CD4-positive, alpha-beta T cell (primary cell): ENCODE data around the gene NET1. TPM values are rescaled to one million over a fixed set of nuclear protein-coding genes. Genes with fewer than 3 reads are reported as not detected.

ENCODE experiments used
- ATAC-seq: fragments of 200-7000 bp; cut with Tn5 transposase; one replicate; pipeline ENCODE4 v1.10.0; 2022; ENCODE audit warnings: mild to moderate bottlenecking; ENCODE audit not compliant: poor library complexity
- CTCF ChIA-PET: fragments of 350-600 bp; sonication (Branson Sonifier 250); formaldehyde crosslinking; loops from one replicate; lab custom pipeline; 2021; ENCODE audit warnings: antibody characterized with exemption, inconsistent platforms; lab: Charles Lee
- POLR2A ChIA-PET: fragments of 350-600 bp; sonication (Branson Sonifier 250); formaldehyde crosslinking; loops from one replicate; lab custom pipeline; 2021; ENCODE audit warnings: antibody characterized with exemption, inconsistent platforms; lab: Charles Lee
- DNase-seq, 14 experiments: peaks; one replicate each; pipeline ENCODE4 v3.0.0-alpha.2; 2013 to 2020; ENCODE audit warnings: mixed read lengths in 2 of 14
- H3K27ac ChIP-seq, 2 donors: one replicate each; pipeline versions ENCODE4 v1.5.1 to v1.7.0; 2013; ENCODE audit warnings: low read length in 2 of 2, low read depth in 1 of 2, mild to moderate bottlenecking in 1 of 2
- H3K27me3 ChIP-seq, 2 experiments: 1 replicate in 1 of 2; 2 replicates in 1 of 2; pipeline versions ENCODE4 v1.6.1 to v1.7.0; 2013; ENCODE audit warnings: low read length in 2 of 2, control low read depth in 1 of 2, mild to moderate bottlenecking in 1 of 2, moderate library complexity in 1 of 2; ENCODE audit not compliant: insufficient read depth in 2 of 2, control insufficient read depth in 1 of 2
- H3K36me3 ChIP-seq: one replicate; pipeline ENCODE4 v1.6.1; 2013; ENCODE audit warnings: low read length, control low read depth; ENCODE audit not compliant: insufficient read depth
- H3K4me1 ChIP-seq: one replicate; pipeline ENCODE4 v1.6.1; 2013; ENCODE audit warnings: low read length, control low read depth; ENCODE audit not compliant: insufficient read depth
- H3K4me3 ChIP-seq: one replicate; pipeline ENCODE4 v1.5.1; 2013; ENCODE audit warnings: mild to moderate bottlenecking, low read length, moderate library complexity
- H3K9me3 ChIP-seq, 2 experiments: 1 replicate in 1 of 2; 2 replicates in 1 of 2; pipeline versions ENCODE4 v1.6.1 to v1.7.0; 2013; ENCODE audit warnings: low read length in 2 of 2, mild to moderate bottlenecking in 2 of 2, control low read depth in 1 of 2, moderate library complexity in 1 of 2; ENCODE audit not compliant: control insufficient read depth in 1 of 2, insufficient read depth in 1 of 2
- H3K27ac Mint-ChIP-seq: one replicate; pipeline ENCODE4 v1.8.0; 2020; ENCODE audit warnings: mixed read lengths
- H3K27me3 Mint-ChIP-seq: one replicate; pipeline ENCODE4 v1.8.0; 2021; ENCODE audit warnings: mixed read lengths
- H3K36me3 Mint-ChIP-seq: one replicate; pipeline ENCODE4 v1.8.0; 2021; ENCODE audit warnings: low read depth, mixed read lengths
- H3K4me1 Mint-ChIP-seq: one replicate; pipeline ENCODE4 v1.8.0; 2021; ENCODE audit warnings: low read depth, mixed read lengths
- H3K4me3 Mint-ChIP-seq: one replicate; pipeline ENCODE4 v1.8.0; 2020; ENCODE audit warnings: mild to moderate bottlenecking, mixed read lengths
- H3K9me3 Mint-ChIP-seq: one replicate; pipeline ENCODE4 v1.8.0; 2020; ENCODE audit warnings: mixed read lengths
- CTCF ChIP-seq: fragments of 200-600 bp; IDR thresholded peaks from one replicate; pipeline ENCODE4 v1.8.0; 2022; ENCODE audit warnings: antibody characterized with exemption, mild to moderate bottlenecking
- intact Hi-C, 2 experiments: fragments of 100-400 bp; cut with DNase I in 1 of 2; cut with micrococcal nuclease in 1 of 2; formaldehyde crosslinking; loops; one replicate each; pipeline versions ENCODE4 v1.15.1 to v1.9.0; 2023 to 2025; cut with DNase I, micrococcal nuclease
- total RNA-seq, 174 experiments: library from RNA in 2 of 174; stranded (reverse) in 2 of 174; gene quantifications; one replicate each; pipeline ENCODE4 v1.2.3 and lab custom pipeline; 2021 to 2026

The NET1 gene
- total RNA-seq, 2 experiments from 2014 or later: 29.0 to 30.5 TPM

GRCh38 chr10:5485948-5486852 lies 73.8 kb downstream of the NET1 start:
- H3K36me3 ChIP-seq: no peaks in the 10 kb centered on the region
- POLR2A ChIA-PET: no interaction called here
- H3K27me3 Mint-ChIP-seq: no peaks in the 10 kb centered on the region
- CTCF ChIA-PET: no interaction called here
- no peaks in the 10 kb centered on the region for H3K27me3 ChIP-seq
- no peak overlapping the region for H3K4me3 Mint-ChIP-seq
- no peaks in the 10 kb centered on the region for H3K4me1 ChIP-seq
- DNase-seq: no peak
- intact Hi-C loops: no loop called here
- H3K36me3 Mint-ChIP-seq: no peaks in the 10 kb centered on the region
- no peak overlapping the region for H3K27ac Mint-ChIP-seq
- H3K4me1 Mint-ChIP-seq: no peaks in the 10 kb centered on the region
- ATAC-seq: no peak
- no peak overlapping the region for H3K4me3 ChIP-seq
- H3K27ac ChIP-seq: no peak overlapping the region
- TF ChIP-seq CTCF: no peak
- H3K9me3 Mint-ChIP-seq: no peaks in the 10 kb centered on the region
- H3K9me3 ChIP-seq: no peaks in the 10 kb centered on the region

- peaks cover 0 to 6% of the 10 kb centered on the region in 2 experiments for H3K9me3 ChIP-seq
- Mint-ChIP-seq H3K4me3 (no peak overlapping the region), H3K27ac (no peak overlapping the region), H3K27me3 (no peaks in the 10 kb centered on the region), H3K36me3 (no peaks in the 10 kb centered on the region), H3K9me3 (no peaks in the 10 kb centered on the region), H3K4me1 (no peaks in the 10 kb centered on the region)
- no peaks in the 10 kb centered on the region for H3K36me3 ChIP-seq
- intact Hi-C loops: no loop called here
- POLR2A ChIA-PET: no interaction called here
- TF ChIP-seq CTCF: no peak
- ATAC-seq (no peak), DNase-seq (no peak)
- H3K27me3 ChIP-seq: no peaks in the 10 kb centered on the region
- no peak overlapping the region for H3K4me3 ChIP-seq
- CTCF ChIA-PET: no interaction called here
- no peak overlapping the region for H3K27ac ChIP-seq
- no peaks in the 10 kb centered on the region for H3K4me1 ChIP-seq
Observed at GRCh38 chr10:5486853-5487235, 74.5 kb downstream of the NET1 start.

DNA sequence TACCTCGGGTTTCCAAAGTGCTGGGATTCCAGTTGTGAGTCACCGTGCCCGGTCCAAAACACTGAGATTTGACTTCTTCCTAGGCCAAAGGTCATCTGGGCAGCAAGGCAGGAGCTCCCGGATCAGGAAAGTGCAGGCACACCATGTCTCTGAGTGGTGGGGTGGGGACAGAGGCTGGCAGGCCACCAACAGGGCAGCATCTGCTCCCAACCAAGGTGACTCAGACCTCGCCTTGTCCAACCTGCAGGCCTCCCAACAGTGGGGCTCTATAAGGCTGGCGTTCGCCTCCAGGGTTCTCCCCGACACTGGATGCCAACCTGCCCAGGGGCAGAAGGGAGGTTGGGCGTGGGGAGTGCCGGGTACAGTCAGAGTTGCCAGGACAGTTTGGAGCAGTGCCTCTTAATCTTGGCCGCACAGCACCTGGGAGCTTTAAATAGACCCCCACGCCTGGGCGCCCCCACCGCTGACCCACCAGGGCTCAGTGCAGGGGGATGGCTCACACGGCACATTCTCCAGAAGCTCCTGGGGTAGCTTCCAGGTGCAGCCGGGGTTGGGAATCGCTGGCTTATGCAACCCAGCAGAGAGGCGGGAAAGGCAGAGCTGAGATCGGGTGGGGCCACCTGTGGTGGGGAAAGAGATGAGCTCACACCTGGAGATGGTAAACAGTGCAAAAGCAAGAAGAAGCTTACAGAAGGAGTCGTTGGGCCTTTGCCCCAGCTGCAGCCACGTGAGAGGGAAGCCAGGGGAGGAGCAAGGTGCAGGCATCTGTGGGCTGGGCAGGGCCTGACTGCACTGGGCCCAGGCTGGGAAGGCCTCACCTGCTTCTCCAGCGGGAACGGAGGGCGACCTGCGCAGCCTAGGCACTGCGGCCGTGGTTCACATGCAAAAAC lies 76.2 kb downstream of the NET1 start:
- POLR2A ChIA-PET: no interaction called here
- Mint-ChIP-seq H3K36me3 (no peaks in the 10 kb centered on the region), H3K27ac (no peak overlapping the region), H3K27me3 (no peaks in the 10 kb centered on the region), H3K4me1 (no peaks in the 10 kb centered on the region), H3K9me3 (no peaks in the 10 kb centered on the region), H3K4me3 (no peak overlapping the region)
- peaks cover 0 to 17% of the 10 kb centered on the region in 2 experiments for H3K9me3 ChIP-seq
- H3K27me3 ChIP-seq: no peaks in the 10 kb centered on the region
- no peak overlapping the region for H3K4me3 ChIP-seq
- intact Hi-C loops: no loop called here
- DNase-seq: no peak
- H3K4me1 ChIP-seq: no peaks in the 10 kb centered on the region
- CTCF ChIA-PET: no interaction called here
- no peaks in the 10 kb centered on the region for H3K36me3 ChIP-seq
- no peak overlapping the region for H3K27ac ChIP-seq
- no peak for TF ChIP-seq CTCF
- ATAC-seq: no peak
